K562 (cell line): Measurements from ENCODE around the gene PLAC1. TPM values are rescaled to one million over a fixed set of nuclear protein-coding genes. Genes with fewer than 3 reads are reported as not detected.

Experiments
- ARID1B ChIP-seq: fragments of 450-650 bp; IDR thresholded peaks from 2 replicates; pipeline ENCODE4 v1.6.1; 2016; ENCODE audit warnings: antibody characterized with exemption, mild to moderate bottlenecking, inconsistent platforms
- C11orf30 ChIP-seq: fragments of 450-650 bp; IDR thresholded peaks from 2 replicates; pipeline ENCODE4 v1.6.1; 2016; ENCODE audit warnings: low read depth, mild to moderate bottlenecking
- CREM ChIP-seq: IDR thresholded peaks from 2 replicates; pipeline ENCODE4 v1.6.1; 2014; ENCODE audit warnings: antibody characterized with exemption, low read depth
- ETV1 ChIP-seq: fragments of 450-650 bp; conservative IDR thresholded peaks from 2 replicates; pipeline ENCODE4 v1.6.1; 2016; ENCODE audit warnings: missing genetic modification characterization, control low read depth, low read depth, missing compliant biosample characterization
- FOSL1 ChIP-seq: fragments of 200-800 bp; sonication (Bioruptor generic); conservative IDR thresholded peaks from 2 replicates; pipeline ENCODE4 v1.6.1; 2016; ENCODE audit warnings: missing genetic modification characterization, missing compliant biosample characterization
- MAFF ChIP-seq: IDR thresholded peaks from 2 replicates; pipeline ENCODE4 v1.6.1; 2012; ENCODE audit warnings: low read length, improper control_type of control experiment
- MAFK ChIP-seq: IDR thresholded peaks from 2 replicates; pipeline ENCODE4 v1.6.1; 2011; ENCODE audit warnings: low read length, improper control_type of control experiment
- MGA ChIP-seq: fragments of 450-650 bp; IDR thresholded peaks from 2 replicates; pipeline ENCODE4 v1.6.1; 2016; ENCODE audit warnings: mild to moderate bottlenecking, moderate library complexity
- NR4A1 ChIP-seq, 2 experiments: fragments of 250-450 bp in 1 of 2; fragments of 450-650 bp in 1 of 2; sonication (Bioruptor Pico) in 1 of 2; IDR thresholded peaks; 2 replicates each; pipeline versions ENCODE4 v1.4.0 to v1.6.1; 2016 to 2020; ENCODE audit warnings: mild to moderate bottlenecking in 2 of 2, missing compliant biosample characterization in 1 of 2, missing genetic modification characterization in 1 of 2, moderate library complexity in 1 of 2
- TEAD4 ChIP-seq, 2 experiments: sonication (generic) in 1 of 2; formaldehyde crosslinking in 1 of 2; IDR thresholded peaks; 2 replicates each; pipeline versions ENCODE4 v1.6.1 to v1.8.0; 2012 to 2022; ENCODE audit warnings: borderline replicate concordance in 1 of 2, inconsistent platforms in 1 of 2, low read length in 1 of 2, mild to moderate bottlenecking in 1 of 2, missing genetic modification reagents in 1 of 2
- TGIF2 ChIP-seq: sonication (generic); formaldehyde crosslinking; IDR thresholded peaks from 2 replicates; pipeline ENCODE4 v1.8.1; 2022; ENCODE audit warnings: mild to moderate bottlenecking, missing genetic modification reagents, moderate library complexity
- ZNF551 ChIP-seq: fragments of 250-450 bp; sonication (Bioruptor Pico); IDR thresholded peaks from 2 replicates; pipeline ENCODE4 v1.5.0; 2021; ENCODE audit warnings: mild to moderate bottlenecking, moderate library complexity
- polyA plus RNA-seq, 8 experiments: library from polyadenylated mRNA; depleted of rRNA in 4 of 8; stranded (reverse) in 5 of 8; unstranded in 3 of 8; fragments of >200 nt; fragmentation: Nextera tagmentation in 2 of 8; fragmentation: Illumina TruSeq in 1 of 8; extraction: Ambion mirVana in 2 of 8; extraction: Trizol in 1 of 8; gene quantifications; 2 replicates each; pipeline versions ENCODE4 v1.2.1 to v1.2.3, GENCODE V29; 2011 to 2014; ENCODE audit warnings: inconsistent platforms in 1 of 8, missing spikeins in 1 of 8
- total RNA-seq, 7 experiments: library from RNA; depleted of rRNA in 6 of 7; stranded (reverse); fragments of >200 nt in 6 of 7; fragmentation: Illumina TruSeq in 2 of 7; extraction: Trizol in 2 of 7; gene quantifications; 2 replicates each; pipeline versions ENCODE4 v1.2.1 to v1.2.3, GENCODE V29; 2011 to 2021; ENCODE audit warnings: low replicate concordance in 1 of 7

Gene PLAC1
- total and polyA plus RNA-seq, 9 of the 15 experiments (the other 6 are each of a cell fraction or from before 2014, with no cell fraction given), result 0.82 to 9.1 (median 1.7) TPM

GRCh38 chrX:134622056-134622812 is 36.0 kb downstream of the PLAC1 start (continued):
- TF ChIP-seq MGA, result no peak
- TF ChIP-seq CREM, result 0 out of 2 replicates have a peak, but pooled peaks have one; percentile 5
- peak; percentile 44; the same call in 1 of the 2 replicates for TF ChIP-seq ETV1 (tag)
- no peak for TF ChIP-seq ZNF551 (CRISPR knock-in tag)
- TF ChIP-seq MAFF, result peak; percentile 79
- peak; percentile 84 for TF ChIP-seq MAFK
- TF ChIP-seq ARID1B, result peak; percentile 64
- peak; percentile 94 for TF ChIP-seq FOSL1
- TF ChIP-seq TGIF2 (CRISPR knock-in tag), result no peak
- no peak for TF ChIP-seq NR4A1 (CRISPR knock-in tag; IDR thresholded peaks at IDR 0.05)
- 0 out of 2 replicates have a peak, but pooled peaks have one; percentile 39 for TF ChIP-seq NR4A1 (tag; IDR thresholded peaks at IDR 0.05)
- peak; percentile 95 for TF ChIP-seq C11orf30
- TF ChIP-seq TEAD4 (IDR thresholded peaks at IDR 0.05; ENCODE audit: low read length), result peak; percentile 63; the same call in 1 of the 2 replicates
- no peak for TF ChIP-seq TEAD4 (CRISPR knock-in tag; IDR thresholded peaks at IDR 0.05; ENCODE audit: borderline replicate concordance)
